H1 (cell line): Measurements from ENCODE around the gene ZNF282. TPM values are rescaled to one million over a fixed set of nuclear protein-coding genes. Genes with fewer than 3 reads are reported as not detected.

Experiments
- CHD7 ChIP-seq: fragments of 300-600 bp; sonication (generic); IDR thresholded peaks from 2 replicates; pipeline ENCODE4 v1.7.1; 2012; ENCODE audit warnings: low read length, moderate library complexity, mild to moderate bottlenecking, inconsistent platforms; ENCODE audit not compliant: insufficient replicate concordance
- CTCF ChIP-seq, 3 experiments: IDR thresholded peaks; 1 replicate in 2 of 3; 2 replicates in 1 of 3; pipeline versions ENCODE4 v1.5.1 to v1.6.1; 2011; ENCODE audit warnings: low read length in 3 of 3, mild to moderate bottlenecking in 3 of 3, inconsistent platforms in 2 of 3, low read depth in 1 of 3, moderate library complexity in 1 of 3; ENCODE audit not compliant: insufficient read depth in 1 of 3; ENCODE audit errors: control extremely low read depth in 1 of 3
- RBBP5 ChIP-seq: IDR thresholded peaks from 2 replicates; pipeline ENCODE4 v1.7.1; 2012; ENCODE audit warnings: low read depth, mild to moderate bottlenecking, inconsistent platforms, low read length, moderate library complexity, borderline replicate concordance
- SIRT6 ChIP-seq: IDR thresholded peaks from one replicate; pipeline ENCODE4 v1.7.1; 2012; ENCODE audit warnings: low read length, inconsistent platforms
- TAF1 ChIP-seq: IDR thresholded peaks from 2 replicates; pipeline ENCODE4 v1.6.1; 2011; ENCODE audit warnings: mild to moderate bottlenecking, low read depth, low read length
- ZNF274 ChIP-seq: IDR thresholded peaks from 2 replicates; pipeline ENCODE4 v1.7.0; 2012; ENCODE audit warnings: low read length, borderline replicate concordance; ENCODE audit errors: extremely low read depth
- polyA plus RNA-seq, 7 experiments: library from polyadenylated mRNA; depleted of rRNA in 3 of 7; stranded (reverse) in 5 of 7; unstranded in 2 of 7; fragments of >200 nt in 5 of 7; fragments of 200-250 nt in 2 of 7; gene quantifications; 1 replicate in 5 of 7; 2 replicates in 1 of 7; 4 replicates in 1 of 7; pipeline versions ENCODE4 v1.2.1 to v1.2.3, GENCODE V29; 2011 to 2013; ENCODE audit warnings: missing spikeins in 2 of 7, mixed read lengths in 2 of 7
- total RNA-seq: library from RNA; stranded (reverse); fragmentation: NEBNext Ultra II Directional; extraction: Animal tissue kit (Norgen Biotek cat#: 25700); gene quantifications from 2 replicates; pipeline ENCODE4 v1.2.1, GENCODE V29; 2021

The ZNF282 gene
- total and polyA plus RNA-seq, 2 of the 8 experiments (the other 6 are each of a cell fraction or from before 2014, with no cell fraction given), result 16.9 to 36.3 TPM

DNA sequence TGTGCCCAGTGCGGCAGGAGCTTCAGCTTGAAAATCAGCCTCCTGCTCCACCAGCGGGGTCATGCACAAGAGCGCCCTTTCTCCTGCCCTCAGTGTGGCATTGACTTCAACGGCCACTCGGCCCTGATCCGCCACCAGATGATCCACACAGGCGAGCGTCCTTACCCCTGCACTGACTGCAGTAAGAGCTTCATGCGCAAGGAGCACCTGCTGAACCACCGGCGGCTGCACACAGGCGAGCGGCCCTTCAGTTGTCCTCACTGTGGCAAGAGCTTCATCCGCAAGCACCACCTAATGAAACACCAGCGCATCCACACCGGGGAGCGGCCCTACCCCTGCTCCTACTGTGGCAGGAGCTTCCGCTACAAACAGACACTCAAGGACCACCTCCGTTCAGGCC, 16.1 kb upstream of the ZNF282 start (continued):
- TF ChIP-seq RBBP5 (no peak), CHD7 (no peak), TAF1 (no peak), CTCF (IDR thresholded peaks at IDR 0.05; ENCODE audit: control extremely low read depth in 1 of 3, insufficient read depth in 1 of 3, low read depth in 1 of 3, low read length in 3 of 3) (no peak), SIRT6 (no peak), ZNF274 (no peak)
